Measurements from ENCODE around the gene CLSTN2. TPM values are rescaled to one million over a fixed set of nuclear protein-coding genes. Genes with fewer than 3 reads are reported as not detected.

Gene CLSTN2
- total and polyA plus RNA-seq, 4 donors: 0.09 to 2.2 (median 0.55) TPM

DNA sequence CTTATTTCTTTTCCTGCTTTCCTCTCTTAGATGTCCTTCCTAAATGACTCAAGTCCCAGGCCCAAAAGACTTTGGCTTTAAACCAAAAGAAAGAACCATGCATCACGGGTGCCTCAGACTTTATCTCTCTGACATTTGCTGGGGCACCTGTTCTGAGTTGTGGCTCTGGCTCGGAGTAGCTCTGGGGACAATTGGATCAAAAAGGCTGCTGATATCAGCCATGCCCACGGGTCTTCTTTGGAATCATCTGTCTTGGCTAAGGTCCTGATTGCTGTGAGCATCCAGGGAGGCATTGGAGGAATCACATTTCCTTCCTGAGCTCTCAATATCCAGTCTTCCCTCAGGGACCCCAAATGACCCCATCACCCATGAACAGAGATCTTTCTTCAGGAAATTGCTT is 59.9 kb downstream of the CLSTN2 start:
- no peak for DNase-seq (ENCODE audit: low spot score)
- H3K4me1 ChIP-seq (ENCODE audit: control insufficient read depth in 4 of 4, insufficient read depth in 4 of 4, low read length in 3 of 4): no peaks in the 10 kb centered on the region
- no peaks in the 10 kb centered on the region for H3K36me3 ChIP-seq (ENCODE audit: control insufficient read depth in 4 of 4, insufficient read depth in 3 of 4, low read depth in 1 of 4, low read length in 3 of 4)
- no peak overlapping the region for H3K4me3 ChIP-seq (ENCODE audit: low read depth in 1 of 3, low read length in 3 of 3)
- peaks cover 0 to 6% (median 0%) of the 10 kb centered on the region in 4 donors for H3K27me3 ChIP-seq (ENCODE audit: control insufficient read depth in 4 of 4, insufficient read depth in 4 of 4, low read length in 3 of 4)
- TF ChIP-seq RAD21 (IDR thresholded peaks at IDR 0.05) (no peak), HNF4A (conservative IDR thresholded peaks at IDR 0.05) (no peak)
- no peak overlapping the region for H3K27ac ChIP-seq (ENCODE audit: low read depth in 1 of 2, low read length in 2 of 2)
- 58% methylated on average over 3 of the region's 3 CpGs for WGBS
- no peak overlapping the region for H3K9ac ChIP-seq (ENCODE audit: low read depth in 1 of 2, low read length in 2 of 2)
- H3K9me3 ChIP-seq (ENCODE audit: control insufficient read depth in 4 of 4, low read length in 3 of 4): no peaks in the 10 kb centered on the region

DNA sequence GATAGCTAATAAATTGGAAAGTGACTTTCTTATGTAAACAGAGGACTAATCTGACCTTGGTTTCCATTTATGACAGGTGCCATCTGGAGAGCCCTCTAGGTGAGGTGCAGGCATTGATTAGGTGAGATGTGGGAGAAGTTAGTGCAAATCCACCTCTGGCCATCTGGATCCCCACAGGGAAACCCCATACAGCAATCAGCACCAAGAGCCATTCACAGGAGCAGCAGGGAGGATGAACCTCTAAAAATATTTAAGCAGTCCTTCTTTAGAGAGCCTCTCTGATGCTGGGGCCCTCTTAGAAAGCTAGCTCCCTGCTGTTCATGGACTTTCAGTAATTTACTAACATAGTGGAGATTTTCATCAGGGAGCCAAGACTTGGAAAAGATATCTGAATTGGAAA is 69.3 kb downstream of the CLSTN2 start:
- no peak for TF ChIP-seq JUND (IDR thresholded peaks at IDR 0.05)
- no peak for TF ChIP-seq SP1 (IDR thresholded peaks at IDR 0.05)
- TF ChIP-seq GABPA (IDR thresholded peaks at IDR 0.05 in 1 of 2, conservative IDR thresholded peaks at IDR 0.05 in 1 of 2): no peak
- Histone ChIP-seq H3K9me3 (ENCODE audit: control insufficient read depth in 4 of 4, low read length in 3 of 4) (no peaks in the 10 kb centered on the region), H3K27me3 (ENCODE audit: control insufficient read depth in 4 of 4, insufficient read depth in 4 of 4, low read length in 3 of 4) (peaks cover 0 to 2% (median 0%) of the 10 kb centered on the region in 4 donors), H3K9ac (ENCODE audit: low read depth in 1 of 2, low read length in 2 of 2) (no peak overlapping the region), H3K36me3 (ENCODE audit: control insufficient read depth in 4 of 4, insufficient read depth in 3 of 4, low read depth in 1 of 4, low read length in 3 of 4) (no peaks in the 10 kb centered on the region), H3K27ac (ENCODE audit: low read depth in 1 of 2, low read length in 2 of 2) (no peak overlapping the region), H3K4me3 (ENCODE audit: low read depth in 1 of 3, low read length in 3 of 3) (no peak overlapping the region), H3K4me1 (ENCODE audit: control insufficient read depth in 4 of 4, insufficient read depth in 4 of 4, low read length in 3 of 4) (peaks cover 0 to 7% (median 4%) of the 10 kb centered on the region in 4 donors)
- DNase-seq (ENCODE audit: low spot score): no peak

DNA sequence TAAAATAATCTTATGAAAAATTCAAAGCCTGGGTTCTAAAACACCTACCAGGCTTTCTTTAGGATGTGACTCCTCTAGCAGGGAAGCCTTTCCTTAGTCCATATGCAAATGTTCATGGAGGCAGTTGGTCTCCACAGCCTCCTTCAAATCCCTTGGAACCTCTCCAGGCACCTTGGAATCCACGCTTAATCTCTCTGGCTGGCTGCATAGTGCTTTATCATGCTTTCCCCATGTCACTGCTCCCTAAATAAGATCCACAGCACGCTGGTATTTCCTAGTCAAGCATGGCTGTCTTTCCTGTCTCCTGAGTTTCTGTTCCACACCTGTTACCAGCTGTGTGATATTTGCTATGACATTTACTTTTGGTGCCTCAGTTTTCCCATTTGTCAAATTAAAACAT is 71.3 kb downstream of the CLSTN2 start:
- Histone ChIP-seq H3K27me3 (ENCODE audit: control insufficient read depth in 4 of 4, insufficient read depth in 4 of 4, low read length in 3 of 4) (peaks cover 0 to 2% (median 0%) of the 10 kb centered on the region in 4 donors), H3K27ac (ENCODE audit: low read depth in 1 of 2, low read length in 2 of 2) (no peak overlapping the region), H3K4me3 (ENCODE audit: low read depth in 1 of 3, low read length in 3 of 3) (no peak overlapping the region), H3K4me1 (ENCODE audit: control insufficient read depth in 4 of 4, insufficient read depth in 4 of 4, low read length in 3 of 4) (peaks cover 0 to 7% (median 4%) of the 10 kb centered on the region in 4 donors), H3K9me3 (ENCODE audit: control insufficient read depth in 4 of 4, low read length in 3 of 4) (no peaks in the 10 kb centered on the region), H3K36me3 (ENCODE audit: control insufficient read depth in 4 of 4, insufficient read depth in 3 of 4, low read depth in 1 of 4, low read length in 3 of 4) (no peaks in the 10 kb centered on the region), H3K9ac (ENCODE audit: low read depth in 1 of 2, low read length in 2 of 2) (no peak overlapping the region)
- no peak for DNase-seq (ENCODE audit: low spot score)
- WGBS: 74% methylated on average over 2 of the region's 2 CpGs
- TF ChIP-seq, protein P1, sequence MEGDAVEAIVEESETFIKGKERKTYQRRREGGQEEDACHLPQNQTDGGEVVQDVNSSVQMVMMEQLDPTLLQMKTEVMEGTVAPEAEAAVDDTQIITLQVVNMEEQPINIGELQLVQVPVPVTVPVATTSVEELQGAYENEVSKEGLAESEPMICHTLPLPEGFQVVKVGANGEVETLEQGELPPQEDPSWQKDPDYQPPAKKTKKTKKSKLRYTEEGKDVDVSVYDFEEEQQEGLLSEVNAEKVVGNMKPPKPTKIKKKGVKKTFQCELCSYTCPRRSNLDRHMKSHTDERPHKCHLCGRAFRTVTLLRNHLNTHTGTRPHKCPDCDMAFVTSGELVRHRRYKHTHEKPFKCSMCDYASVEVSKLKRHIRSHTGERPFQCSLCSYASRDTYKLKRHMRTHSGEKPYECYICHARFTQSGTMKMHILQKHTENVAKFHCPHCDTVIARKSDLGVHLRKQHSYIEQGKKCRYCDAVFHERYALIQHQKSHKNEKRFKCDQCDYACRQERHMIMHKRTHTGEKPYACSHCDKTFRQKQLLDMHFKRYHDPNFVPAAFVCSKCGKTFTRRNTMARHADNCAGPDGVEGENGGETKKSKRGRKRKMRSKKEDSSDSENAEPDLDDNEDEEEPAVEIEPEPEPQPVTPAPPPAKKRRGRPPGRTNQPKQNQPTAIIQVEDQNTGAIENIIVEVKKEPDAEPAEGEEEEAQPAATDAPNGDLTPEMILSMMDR (IDR thresholded peaks at IDR 0.05; ENCODE audit: low read depth, low read length, missing input control): no peak
- TF ChIP-seq, protein P2, sequence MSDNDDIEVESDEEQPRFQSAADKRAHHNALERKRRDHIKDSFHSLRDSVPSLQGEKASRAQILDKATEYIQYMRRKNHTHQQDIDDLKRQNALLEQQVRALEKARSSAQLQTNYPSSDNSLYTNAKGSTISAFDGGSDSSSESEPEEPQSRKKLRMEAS (IDR thresholded peaks at IDR 0.05): no peak
- TF ChIP-seq HNF4A (conservative IDR thresholded peaks at IDR 0.05) (no peak), JUND (IDR thresholded peaks at IDR 0.05) (no peak), SP1 (IDR thresholded peaks at IDR 0.05) (no peak), EGR1 (IDR thresholded peaks at IDR 0.05; ENCODE audit: low read depth in 2 of 2) (no peak), FOXA2 (IDR thresholded peaks at IDR 0.05) (no peak), NR2F2 (IDR thresholded peaks at IDR 0.05) (no peak), RXRA (IDR thresholded peaks at IDR 0.05) (no peak)
- TF ChIP-seq, protein P3, sequence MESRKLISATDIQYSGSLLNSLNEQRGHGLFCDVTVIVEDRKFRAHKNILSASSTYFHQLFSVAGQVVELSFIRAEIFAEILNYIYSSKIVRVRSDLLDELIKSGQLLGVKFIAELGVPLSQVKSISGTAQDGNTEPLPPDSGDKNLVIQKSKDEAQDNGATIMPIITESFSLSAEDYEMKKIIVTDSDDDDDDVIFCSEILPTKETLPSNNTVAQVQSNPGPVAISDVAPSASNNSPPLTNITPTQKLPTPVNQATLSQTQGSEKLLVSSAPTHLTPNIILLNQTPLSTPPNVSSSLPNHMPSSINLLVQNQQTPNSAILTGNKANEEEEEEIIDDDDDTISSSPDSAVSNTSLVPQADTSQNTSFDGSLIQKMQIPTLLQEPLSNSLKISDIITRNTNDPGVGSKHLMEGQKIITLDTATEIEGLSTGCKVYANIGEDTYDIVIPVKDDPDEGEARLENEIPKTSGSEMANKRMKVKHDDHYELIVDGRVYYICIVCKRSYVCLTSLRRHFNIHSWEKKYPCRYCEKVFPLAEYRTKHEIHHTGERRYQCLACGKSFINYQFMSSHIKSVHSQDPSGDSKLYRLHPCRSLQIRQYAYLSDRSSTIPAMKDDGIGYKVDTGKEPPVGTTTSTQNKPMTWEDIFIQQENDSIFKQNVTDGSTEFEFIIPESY (IDR thresholded peaks at IDR 0.05): no peak
